KMS-11 (cell line): ENCODE measurements around the gene CROCC2.

ENCODE experiments used
- H2AFZ ChIP-seq: fragments of 200-600 bp; sonication (generic); 2 replicates; pipeline ENCODE4 v1.6.1; 2016; ENCODE audit warnings: antibody characterized with exemption, mixed run types, low read depth
- H3K27ac ChIP-seq: fragments of 200-600 bp; sonication (generic); 2 replicates; pipeline ENCODE4 v1.6.1; 2016; ENCODE audit warnings: mild to moderate bottlenecking, mixed run types
- H3K27me3 ChIP-seq: fragments of 200-600 bp; sonication (generic); 2 replicates; pipeline ENCODE4 v1.6.1; 2017; ENCODE audit warnings: mild to moderate bottlenecking, low read depth, mixed run types, moderate library complexity; ENCODE audit not compliant: insufficient read depth
- H3K36me3 ChIP-seq: fragments of 200-600 bp; sonication (generic); 2 replicates; pipeline ENCODE4 v1.6.1; 2017; ENCODE audit warnings: mild to moderate bottlenecking, mixed run types; ENCODE audit not compliant: insufficient read depth
- H3K4me1 ChIP-seq: fragments of 200-600 bp; sonication (generic); 2 replicates; pipeline ENCODE4 v1.6.1; 2016; ENCODE audit warnings: mild to moderate bottlenecking, low read depth, mixed run types; ENCODE audit not compliant: poor library complexity, severe bottlenecking
- H3K4me2 ChIP-seq: fragments of 200-600 bp; sonication (generic); 2 replicates; pipeline ENCODE4 v1.7.0; 2016; ENCODE audit warnings: mild to moderate bottlenecking, mixed run types
- H3K4me3 ChIP-seq: fragments of 200-600 bp; sonication (generic); IDR thresholded peaks from 2 replicates; pipeline ENCODE4 v1.6.1; 2017; ENCODE audit warnings: low read depth, low read length, mixed read lengths; ENCODE audit not compliant: insufficient read depth
- H3K79me2 ChIP-seq: fragments of 200-600 bp; sonication (generic); 2 replicates; pipeline ENCODE4 v1.6.1; 2016; ENCODE audit warnings: low read depth, mixed run types; ENCODE audit not compliant: insufficient read depth
- H3K9ac ChIP-seq: fragments of 200-600 bp; sonication (generic); 2 replicates; pipeline ENCODE4 v1.6.1; 2016; ENCODE audit warnings: mild to moderate bottlenecking, mixed run types
- H4K20me1 ChIP-seq: fragments of 200-600 bp; sonication (generic); 2 replicates; pipeline ENCODE4 v1.6.1; 2016; ENCODE audit warnings: mild to moderate bottlenecking, mixed run types; ENCODE audit not compliant: insufficient read depth
- CTCF ChIP-seq: fragments of 200-600 bp; sonication (generic); conservative IDR thresholded peaks from 2 replicates; pipeline ENCODE4 v1.6.1; 2017; ENCODE audit warnings: low read depth, mild to moderate bottlenecking, antibody characterized with exemption, low read length, moderate library complexity, mixed read lengths

CROCC2 gene

GRCh38 chr2:240989451-240990265 lies 83.5 kb downstream of the CROCC2 start:
- H3K4me3 ChIP-seq = no peak overlapping the region
- H3K27me3 ChIP-seq = peaks cover 22% of the 10 kb centered on the region

GRCh38 chr2:240990266-240990529 lies 84.1 kb downstream of the CROCC2 start:
- Histone ChIP-seq H3K4me3 (no peak overlapping the region), H3K4me2 (no peak overlapping the region), H2AFZ (no peak overlapping the region), H4K20me1 (no peaks in the 10 kb centered on the region), H3K27me3 (peaks cover 24% of the 10 kb centered on the region), H3K27ac (no peak overlapping the region), H3K9ac (no peak overlapping the region), H3K4me1 (no peaks in the 10 kb centered on the region), H3K36me3 (no peaks in the 10 kb centered on the region), H3K79me2 (no peaks in the 10 kb centered on the region)
- TF ChIP-seq CTCF = no peak

More at GRCh38 chr2:240989451-240990265, 83.5 kb downstream of the CROCC2 start:
- Histone ChIP-seq H4K20me1 (no peaks in the 10 kb centered on the region), H2AFZ (no peak overlapping the region), H3K9ac (no peak overlapping the region), H3K4me1 (no peaks in the 10 kb centered on the region), H3K27ac (no peak overlapping the region), H3K79me2 (no peaks in the 10 kb centered on the region), H3K4me2 (no peak overlapping the region), H3K36me3 (no peaks in the 10 kb centered on the region)
- no peak; the same call in 1 of the 2 replicates for TF ChIP-seq CTCF

DNA sequence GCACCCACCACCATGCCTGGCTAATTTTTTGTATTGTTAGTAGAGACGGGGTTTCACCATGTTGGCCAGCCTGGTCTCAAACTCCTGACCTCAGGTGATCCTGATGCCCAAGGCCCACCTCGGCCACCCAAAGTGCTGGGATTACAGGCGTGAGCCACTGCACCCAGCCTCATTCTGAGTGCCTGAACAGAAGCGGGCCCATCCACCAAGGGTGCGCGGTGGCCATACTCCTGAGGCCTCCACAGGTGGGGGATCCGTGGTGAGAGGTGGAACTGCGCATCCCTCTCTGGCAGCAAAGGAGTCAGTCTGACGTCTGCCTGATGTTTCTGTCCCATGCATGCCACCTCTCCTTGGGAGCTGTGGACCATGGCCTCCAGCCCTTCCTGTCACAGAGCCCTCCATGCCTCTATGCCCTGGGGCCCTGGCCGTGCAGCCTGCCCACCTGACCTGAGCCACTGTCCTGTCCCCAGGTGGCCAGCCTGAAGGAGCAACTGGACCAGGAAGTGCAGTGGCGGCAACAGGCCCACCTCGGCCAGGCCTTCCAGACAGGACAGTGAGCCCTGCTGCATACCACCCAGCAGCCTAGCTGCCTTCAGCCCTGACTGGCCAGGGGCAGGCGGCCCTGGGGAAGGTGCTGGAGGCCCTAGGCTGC lies 84.7 kb downstream of the CROCC2 start:
- Histone ChIP-seq H2AFZ (no peak overlapping the region), H3K4me1 (no peaks in the 10 kb centered on the region), H3K4me2 (no peak overlapping the region), H3K4me3 (no peak overlapping the region), H3K9ac (no peak overlapping the region), H3K27me3 (peaks cover 30% of the 10 kb centered on the region), H3K36me3 (no peaks in the 10 kb centered on the region), H4K20me1 (no peaks in the 10 kb centered on the region), H3K79me2 (no peaks in the 10 kb centered on the region), H3K27ac (no peak overlapping the region)
- TF ChIP-seq CTCF = no peak

- H3K4me2 ChIP-seq = no peak overlapping the region
- no peak overlapping the region for H3K27ac ChIP-seq
- peaks cover 34% of the 10 kb centered on the region for H3K27me3 ChIP-seq
- H3K79me2 ChIP-seq = no peaks in the 10 kb centered on the region
- no peaks in the 10 kb centered on the region for H3K36me3 ChIP-seq
- no peak overlapping the region for H2AFZ ChIP-seq
- no peak overlapping the region for H3K4me3 ChIP-seq
- no peaks in the 10 kb centered on the region for H3K4me1 ChIP-seq
- H4K20me1 ChIP-seq = no peaks in the 10 kb centered on the region
- TF ChIP-seq CTCF = no peak
- no peak overlapping the region for H3K9ac ChIP-seq
These were observed 85.5 kb downstream of the CROCC2 start for GRCh38 chr2:240991378-240992263.
